Measurements from ENCODE around the gene TRIM47. TPM values are rescaled to one million over a fixed set of nuclear protein-coding genes. Genes with fewer than 3 reads are reported as not detected.

TRIM47 gene
- total and polyA plus RNA-seq, 2 experiments from 2014 or later: 2.9 to 4.6 TPM

- no peaks in the 10 kb centered on the region for H3K27me3 ChIP-seq
- peaks cover 5% of the 10 kb centered on the region for H3K36me3 ChIP-seq
- H3K4me3 ChIP-seq: no peak within 1 kb of the TSS
- DNase-seq (ENCODE audit: low read depth in 1 of 2, low spot score in 1 of 2): no peak
- peak within 1 kb of the TSS; percentile 59 for H3K27ac ChIP-seq
- no peak for TF ChIP-seq CTCF (IDR thresholded peaks at IDR 0.05; ENCODE audit: low read depth, low read length)
- no peaks in the 10 kb centered on the region for H3K9me3 ChIP-seq (ENCODE audit: low read depth)
- H3K4me1 ChIP-seq (ENCODE audit: low read depth): peaks cover 23% of the 10 kb centered on the region
These were observed 34.5 kb downstream of the TRIM47 start, which contains the start of gene UNC13D for GRCh38 chr17:75843577-75844529. Gene UNC13D (minus strand): TSS chr17:75844404. CDS start chr17:75844337, 67 bp downstream.

- Histone ChIP-seq H3K4me3 (no peak overlapping the region), H3K27ac (no peak overlapping the region), H3K9me3 (ENCODE audit: low read depth) (no peaks in the 10 kb centered on the region), H3K4me1 (ENCODE audit: low read depth) (peaks cover 26% of the 10 kb centered on the region), H3K27me3 (no peaks in the 10 kb centered on the region), H3K36me3 (no peaks in the 10 kb centered on the region)
- DNase-seq (ENCODE audit: low read depth in 1 of 2, low spot score in 1 of 2): no peak
- no peak for TF ChIP-seq CTCF (IDR thresholded peaks at IDR 0.05; ENCODE audit: low read depth, low read length)
These were observed 35.3 kb downstream of the TRIM47 start for GRCh38 chr17:75842963-75843576.

- Histone ChIP-seq H3K27me3 (no peaks in the 10 kb centered on the region), H3K4me1 (ENCODE audit: low read depth) (peaks cover 26% of the 10 kb centered on the region), H3K36me3 (no peaks in the 10 kb centered on the region), H3K9me3 (ENCODE audit: low read depth) (no peaks in the 10 kb centered on the region), H3K27ac (no peak overlapping the region), H3K4me3 (no peak overlapping the region)
- TF ChIP-seq CTCF (IDR thresholded peaks at IDR 0.05; ENCODE audit: low read depth, low read length): no peak
- no peak for DNase-seq (ENCODE audit: low read depth in 1 of 2, low spot score in 1 of 2)
These were observed 36.0 kb downstream of the TRIM47 start for GRCh38 chr17:75842411-75842810.

GRCh38 chr17:75840799-75841164, 37.6 kb downstream of the TRIM47 start:
- Histone ChIP-seq H3K4me1 (ENCODE audit: low read depth) (peaks cover 22% of the 10 kb centered on the region), H3K36me3 (no peaks in the 10 kb centered on the region), H3K27me3 (no peaks in the 10 kb centered on the region), H3K4me3 (no peak overlapping the region), H3K27ac (no peak overlapping the region), H3K9me3 (ENCODE audit: low read depth) (no peaks in the 10 kb centered on the region)
- no peak for TF ChIP-seq CTCF (IDR thresholded peaks at IDR 0.05; ENCODE audit: low read depth, low read length)
- no peak for DNase-seq (ENCODE audit: low read depth in 1 of 2, low spot score in 1 of 2)

- peaks cover 16% of the 10 kb centered on the region for H3K4me1 ChIP-seq (ENCODE audit: low read depth)
- no peak for DNase-seq (ENCODE audit: low read depth in 1 of 2, low spot score in 1 of 2)
- no peaks in the 10 kb centered on the region for H3K9me3 ChIP-seq (ENCODE audit: low read depth)
- H3K27me3 ChIP-seq: no peaks in the 10 kb centered on the region
- H3K4me3 ChIP-seq: no peak overlapping the region
- no peaks in the 10 kb centered on the region for H3K36me3 ChIP-seq
- no peak overlapping the region for H3K27ac ChIP-seq
- no peak for TF ChIP-seq CTCF (IDR thresholded peaks at IDR 0.05; ENCODE audit: low read depth, low read length)
These were observed 38.2 kb downstream of the TRIM47 start for GRCh38 chr17:75839942-75840798.
